ENCODE results near the gene GPR15. TPM values are rescaled to one million over a fixed set of nuclear protein-coding genes. Genes with fewer than 3 reads are reported as not detected.

GPR15 gene
- total RNA-seq, 1 experiment from 2014 or later, result not detected

DNA sequence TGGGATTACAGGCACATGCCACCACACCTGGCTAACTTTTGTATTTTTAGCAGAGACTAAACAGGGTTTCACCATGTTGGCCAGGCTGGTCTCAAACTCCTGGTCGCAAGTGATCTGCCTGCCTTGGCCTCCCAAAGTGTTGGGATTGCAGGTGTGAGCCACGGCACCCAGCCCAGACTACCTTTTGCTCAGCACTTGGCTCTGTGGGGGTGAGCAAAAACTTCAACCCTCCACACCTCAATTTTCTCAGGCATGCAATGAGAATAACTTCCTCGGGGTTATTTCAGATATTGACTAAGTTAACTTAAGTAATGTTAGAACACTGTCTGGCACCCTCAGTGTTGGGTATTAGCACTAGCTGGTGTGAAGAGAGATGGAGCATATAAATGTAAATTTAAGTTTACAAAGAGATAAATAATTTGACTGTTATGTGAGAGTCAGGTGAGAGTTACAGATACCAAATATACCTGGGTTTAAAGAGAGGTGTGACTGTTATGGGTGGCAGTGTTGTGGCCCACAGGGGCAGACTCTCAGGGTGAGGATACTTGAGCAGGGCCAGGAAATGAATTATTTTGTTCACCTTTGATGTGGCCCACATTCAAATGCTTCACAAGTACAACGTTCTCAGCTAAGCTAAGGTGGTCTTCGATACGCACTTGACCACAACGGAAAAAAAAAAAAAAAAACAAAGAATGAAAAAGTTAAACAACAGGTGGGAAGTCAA, 32.7 kb downstream of the GPR15 start:
- H2BK12ac ChIP-seq (ENCODE audit: insufficient read length, low read depth, low read length), result no peak overlapping the region
- no peaks in the 10 kb centered on the region for H3K4me1 ChIP-seq (ENCODE audit: insufficient read depth, low read length)
- H2BK120ac ChIP-seq (ENCODE audit: low read depth, low read length, poor library complexity, severe bottlenecking), result no peak overlapping the region
- no peaks in the 10 kb centered on the region for H3K36me3 Mint-ChIP-seq (ENCODE audit: insufficient read depth in 1 of 3, low read depth in 3 of 3)
- H3K56ac ChIP-seq (ENCODE audit: insufficient read length, low read depth, low read length), result no peak overlapping the region
- no peaks in the 10 kb centered on the region for H3K79me1 ChIP-seq (ENCODE audit: insufficient read depth, low read depth, low read length, poor library complexity, severe bottlenecking)
- H2BK15ac ChIP-seq (ENCODE audit: low read depth, low read length), result no peak overlapping the region
- H4K8ac ChIP-seq (replicated peaks; ENCODE audit: insufficient read length, low read depth, low read length), result no peak overlapping the region
- no peaks in the 10 kb centered on the region for H3K27me3 ChIP-seq (ENCODE audit: insufficient read depth, low read length)
- no peak for TF ChIP-seq CTCF (conservative IDR thresholded peaks at IDR 0.05)
- no peak overlapping the region for H2BK20ac ChIP-seq (ENCODE audit: low read depth, low read length, poor library complexity, severe bottlenecking)
- H3K23ac ChIP-seq (ENCODE audit: insufficient read length, low read depth, low read length), result no peak overlapping the region
- no peaks in the 10 kb centered on the region for H3K79me2 ChIP-seq (ENCODE audit: insufficient read depth, low read length)
- H3K4me3 Mint-ChIP-seq, result no peak overlapping the region
- no peaks in the 10 kb centered on the region for H3K23me2 ChIP-seq (ENCODE audit: insufficient read length, low read depth, low read length, poor library complexity, severe bottlenecking)
- H4K91ac ChIP-seq (ENCODE audit: insufficient read length, low read depth, low read length), result no peak overlapping the region
- H3K4ac ChIP-seq (ENCODE audit: low read depth, low read length), result no peak overlapping the region
- no peak overlapping the region for H4K5ac ChIP-seq (ENCODE audit: insufficient read length, low read depth, low read length)
- no peak overlapping the region for H2AK5ac ChIP-seq (ENCODE audit: insufficient read length, low read length)
- H2BK5ac ChIP-seq (ENCODE audit: insufficient read length, low read length), result no peak overlapping the region
- H3K4me1 Mint-ChIP-seq, result peaks cover 0 to 2% of the 10 kb centered on the region in 2 experiments; a peak in 1 of 4 replicates
- H3K14ac ChIP-seq (ENCODE audit: insufficient read depth, low read length), result no peak overlapping the region
- no peak overlapping the region for H3K4me2 ChIP-seq (ENCODE audit: insufficient read depth, insufficient read length, low read length)
- H3K9me3 ChIP-seq (ENCODE audit: control insufficient read depth, low read depth, low read length), result no peaks in the 10 kb centered on the region
- no peak overlapping the region for H3K27ac ChIP-seq (ENCODE audit: insufficient read length, low read depth, low read length)
- H3K9ac ChIP-seq (ENCODE audit: extremely low read depth, insufficient read length, low read length), result no peak overlapping the region
- no peak overlapping the region for H2AFZ ChIP-seq (ENCODE audit: low read length)
- H3K27me3 Mint-ChIP-seq (ENCODE audit: low read depth), result no peaks in the 10 kb centered on the region
- no peak overlapping the region for H3T11ph ChIP-seq (ENCODE audit: low read length)
- no CpG with 5 or more reads among the region's 7 CpGs for WGBS (ENCODE audit: extremely low coverage, insufficient read length, low lambda C conversion rate)
- no peak for DNase-seq
- no peaks in the 10 kb centered on the region; a peak in 1 of 5 replicates for H3K9me3 Mint-ChIP-seq
- no peak overlapping the region for H3K18ac ChIP-seq (ENCODE audit: insufficient read length, low read depth, low read length)
- H4K20me1 ChIP-seq (ENCODE audit: control insufficient read depth, insufficient read depth, insufficient read length), result no peaks in the 10 kb centered on the region
- H3K27ac Mint-ChIP-seq, result no peak overlapping the region
